Adrenal gland (tissue), 5 donors: ENCODE data around the gene HMG20B.

Experiments used
- CTCF ChIP-seq, 6 experiments: fragments of 450-650 bp in 4 of 6; fragments of 200-600 bp in 2 of 6; sonication (generic) in 1 of 6; IDR thresholded peaks; 1 replicate in 5 of 6; 2 replicates in 1 of 6; pipeline versions ENCODE4 v1.5.1 to v1.8.0; 2016 to 2021; ENCODE audit warnings: antibody characterized with exemption in 6 of 6, mild to moderate bottlenecking in 2 of 6, moderate library complexity in 1 of 6
- POLR2A ChIP-seq, 2 donors: fragments of 450-650 bp; IDR thresholded peaks; one replicate each; pipeline ENCODE4 v1.6.1; 2017; ENCODE audit warnings: antibody characterized with exemption in 2 of 2, mild to moderate bottlenecking in 2 of 2, moderate library complexity in 1 of 2
- donor health status: DM: no; HTN: no; CAD: no.

GRCh38 chr19:3575260-3575741 lies 2.6 kb downstream of the HMG20B start:
- no peak for TF ChIP-seq POLR2A (IDR thresholded peaks at IDR 0.05)
- TF ChIP-seq CTCF (IDR thresholded peaks at IDR 0.05) = no peak
